Measurements from ENCODE around the gene ARRDC5.
"Not testable (repeated sequence)": the region's sequence is repeated elsewhere in the genome, so short reads cannot be mapped to it uniquely, and the experiment has no call there.

Gene ARRDC5

GRCh38 chr19:4902796-4903195 is at the start of gene ARRDC5:
ARRDC5 (minus strand) TSS chr19:4902896; CDS start chr19:4902825, 71 bp downstream.
- DNase-seq (ENCODE audit: low spot score) = no peak

GRCh38 chr19:4951656-4952055 is 49.0 kb upstream of the ARRDC5 start:
- DNase-seq (ENCODE audit: low spot score) = no peak

GRCh38 chr19:4950650-4951049 is 48.0 kb upstream of the ARRDC5 start:
- not testable (repeated sequence) for DNase-seq (ENCODE audit: low spot score)

DNA sequence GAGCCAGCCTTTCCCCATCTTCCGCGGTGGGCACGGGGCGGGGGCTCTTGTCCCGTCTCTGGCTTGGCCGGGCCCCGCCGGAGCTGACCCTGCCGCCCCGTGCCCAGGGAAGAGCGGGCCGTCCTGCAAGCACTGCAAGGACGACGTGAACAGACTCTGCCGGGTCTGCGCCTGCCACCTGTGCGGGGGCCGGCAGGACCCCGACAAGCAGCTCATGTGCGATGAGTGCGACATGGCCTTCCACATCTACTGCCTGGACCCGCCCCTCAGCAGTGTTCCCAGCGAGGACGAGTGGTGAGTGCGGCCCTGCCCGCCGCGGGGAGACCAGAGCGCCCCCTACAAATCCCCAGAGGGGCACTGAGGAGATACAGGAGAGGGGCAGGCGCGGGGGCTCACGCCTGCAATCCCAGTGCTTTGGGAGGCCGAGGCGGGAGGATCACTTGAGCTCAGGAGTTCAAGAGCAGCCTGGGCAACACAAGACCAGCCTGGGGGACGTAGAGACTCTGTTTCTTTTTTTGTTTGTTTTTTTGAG is 39.0 kb upstream of the ARRDC5 start:
- DNase-seq (ENCODE audit: low spot score) = not testable (repeated sequence)

DNA sequence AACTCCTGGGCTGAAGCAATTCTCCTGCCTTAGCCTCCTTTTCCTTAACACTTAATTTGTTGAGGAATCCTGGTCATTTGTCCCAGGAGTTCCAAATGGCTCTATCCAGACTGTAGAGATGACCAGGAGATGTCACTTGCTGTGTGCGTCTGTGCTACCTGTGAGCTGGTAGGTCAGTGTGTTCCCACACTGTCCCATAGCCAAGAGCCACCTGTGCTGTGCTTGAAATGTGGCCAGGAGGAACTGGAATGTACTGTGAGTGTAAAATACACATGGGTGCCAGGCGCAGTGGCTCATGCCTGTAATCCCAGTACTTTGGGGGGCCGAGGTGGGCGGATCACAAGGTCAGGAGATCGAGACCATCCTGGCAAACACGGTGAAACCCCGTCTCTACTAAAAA is 36.8 kb upstream of the ARRDC5 start:
- no peak for DNase-seq (ENCODE audit: low spot score)

GRCh38 chr19:4938461-4938860 is 35.8 kb upstream of the ARRDC5 start:
- DNase-seq (ENCODE audit: low spot score) = not testable (repeated sequence)

DNA sequence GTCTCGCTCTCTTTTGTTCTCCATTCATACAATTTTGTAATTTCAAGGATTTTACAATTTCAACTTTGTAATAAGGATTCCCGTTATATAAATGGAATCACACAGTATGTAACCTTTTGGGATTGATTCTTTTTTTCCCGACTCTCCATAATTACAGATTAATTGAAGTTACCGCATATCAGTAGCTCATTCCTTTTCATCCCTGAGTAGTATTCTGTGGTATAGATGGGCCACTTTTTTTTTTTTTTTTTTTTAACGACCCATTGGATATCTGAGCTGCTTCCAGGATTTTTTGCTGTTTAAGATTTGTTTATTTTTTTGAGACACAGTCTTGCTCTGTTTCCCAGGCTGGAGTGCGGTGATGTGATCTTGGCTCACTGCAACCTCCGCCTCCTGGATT is 34.4 kb upstream of the ARRDC5 start:
- DNase-seq (ENCODE audit: low spot score) = no peak

GRCh38 chr19:4935444-4935843 is 32.7 kb upstream of the ARRDC5 start:
- DNase-seq (ENCODE audit: low spot score) = no peak

- no peak for DNase-seq (ENCODE audit: low spot score)
These were observed 30.8 kb upstream of the ARRDC5 start for GRCh38 chr19:4933528-4933927.

GRCh38 chr19:4932711-4933110 is 30.0 kb upstream of the ARRDC5 start:
- DNase-seq (ENCODE audit: low spot score) = no peak

DNA sequence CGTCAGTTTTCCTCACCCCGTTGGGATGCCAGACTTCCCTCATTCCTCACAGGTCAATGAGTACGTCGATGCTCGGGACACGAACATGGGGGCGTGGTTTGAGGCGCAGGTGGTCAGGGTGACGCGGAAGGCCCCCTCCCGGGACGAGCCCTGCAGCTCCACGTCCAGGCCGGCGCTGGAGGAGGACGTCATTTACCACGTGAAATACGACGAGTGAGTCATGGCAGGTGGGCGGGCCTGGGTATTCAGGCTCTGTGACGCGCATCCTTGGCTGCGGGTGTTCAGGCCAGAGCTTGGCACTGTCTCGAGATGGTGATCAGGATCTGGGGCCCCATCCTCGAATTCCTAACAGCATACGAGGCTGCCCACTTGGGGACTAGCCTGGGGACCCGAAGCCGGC is 28.0 kb upstream of the ARRDC5 start:
- DNase-seq (ENCODE audit: low spot score) = no peak

- no peak for DNase-seq (ENCODE audit: low spot score)
These were observed 26.5 kb upstream of the ARRDC5 start for GRCh38 chr19:4929186-4929585.

- no peak for DNase-seq (ENCODE audit: low spot score)
These were observed 20.6 kb upstream of the ARRDC5 start for GRCh38 chr19:4923276-4923747.

DNA sequence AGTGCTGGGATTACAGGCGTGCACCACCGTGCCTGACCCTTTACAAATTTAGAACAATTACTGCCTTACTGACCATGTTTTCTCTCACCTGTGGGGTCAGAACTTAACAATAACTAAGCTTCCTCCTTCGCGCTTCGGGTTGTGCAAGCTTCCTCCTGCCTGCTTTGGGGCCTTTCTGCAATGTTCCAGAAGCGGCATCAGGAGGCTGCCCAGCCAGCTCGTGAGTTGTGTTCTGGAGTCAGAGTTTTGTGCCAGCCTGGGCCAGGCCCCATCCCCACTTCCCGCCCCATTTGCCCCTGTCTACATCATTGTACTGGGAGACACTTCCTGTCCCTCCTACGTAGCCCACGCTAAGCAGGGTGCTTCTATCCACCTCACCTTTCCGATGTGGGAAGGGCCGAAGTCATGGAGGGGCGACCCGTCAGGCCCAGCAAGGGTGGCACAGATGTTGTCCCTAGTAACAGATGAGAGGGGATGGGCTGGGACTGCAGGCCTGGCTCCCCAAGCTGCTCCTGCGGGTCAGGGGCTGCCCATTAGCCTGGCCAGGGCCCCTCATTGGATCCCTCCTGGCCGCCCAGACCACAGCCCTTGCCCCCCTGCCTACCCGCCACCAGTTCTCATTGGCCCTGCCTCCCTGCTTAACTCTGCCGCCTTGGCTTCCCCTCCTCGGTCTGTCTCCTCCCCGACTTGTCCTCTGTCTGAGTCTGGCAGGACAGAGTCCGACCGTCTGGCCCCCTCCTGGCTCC is 20.0 kb upstream of the ARRDC5 start:
- no peak for DNase-seq (ENCODE audit: low spot score)

GRCh38 chr19:4916292-4917082 is 13.8 kb upstream of the ARRDC5 start:
- peak; percentile 34 for DNase-seq (ENCODE audit: low spot score)

- DNase-seq (ENCODE audit: low spot score) = peak; percentile 84
These were observed 12.2 kb upstream of the ARRDC5 start for GRCh38 chr19:4914736-4915501.

GRCh38 chr19:4913996-4914735 is 11.5 kb upstream of the ARRDC5 start:
- peak; percentile 41 for DNase-seq (ENCODE audit: low spot score)

- peak; percentile 79 for DNase-seq (ENCODE audit: low spot score)
These were observed 9.3 kb upstream of the ARRDC5 start for GRCh38 chr19:4911786-4912672.

GRCh38 chr19:4911314-4911713 is 8.6 kb upstream of the ARRDC5 start:
- no peak for DNase-seq (ENCODE audit: low spot score)

DNA sequence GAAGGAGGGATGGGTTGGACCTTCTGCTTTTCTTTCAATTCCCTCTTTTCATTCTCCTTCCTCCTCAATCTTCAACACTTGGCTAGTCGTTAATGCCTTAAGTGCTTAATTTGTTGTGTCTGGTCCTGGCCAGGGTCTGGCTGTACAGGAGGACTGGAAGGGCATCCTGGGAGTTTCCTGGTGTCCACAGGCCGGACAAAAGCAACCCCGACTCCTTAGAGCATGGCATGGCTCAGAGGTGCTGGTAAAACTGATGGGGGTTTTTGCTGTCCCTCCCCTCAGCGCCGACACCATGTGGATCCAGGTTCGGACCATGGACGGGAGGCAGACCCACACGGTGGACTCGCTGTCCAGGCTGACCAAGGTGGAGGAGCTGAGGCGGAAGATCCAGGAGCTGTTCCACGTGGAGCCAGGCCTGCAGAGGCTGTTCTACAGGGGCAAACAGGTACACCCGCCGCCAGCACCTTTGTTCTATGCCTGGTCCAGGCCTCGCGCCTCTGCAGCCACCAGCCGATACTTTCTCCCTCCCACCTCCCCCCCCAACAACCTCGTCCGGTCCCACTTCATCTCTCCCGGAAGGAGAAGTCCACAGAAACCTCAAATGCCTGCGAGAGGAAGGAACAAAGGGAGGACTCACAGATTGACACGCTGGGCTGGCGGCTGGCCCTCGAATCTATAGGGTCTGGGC is 8.0 kb upstream of the ARRDC5 start:
- peak; percentile 16 for DNase-seq (ENCODE audit: low spot score)
